Measurements from ENCODE around the gene DOCK9.

GRCh38 chr13:98809345-98809777, 168.5 kb downstream of the DOCK9 start:
- TF ChIP-seq POLR2A (IDR thresholded peaks at IDR 0.05; ENCODE audit: low read depth, low read length): no peak
- TF ChIP-seq TAF1 (IDR thresholded peaks at IDR 0.05; ENCODE audit: low read depth, low read length): no peak
